WI38 (cell line): ENCODE results near the gene RUNX2.

Source experiments
- H3K4me3 ChIP-seq: 2 replicates; pipeline ENCODE4 v1.5.1; 2011; ENCODE audit warnings: low read depth, mild to moderate bottlenecking, control low read depth, low read length
- TF ChIP-seq, protein P1 (sequence below): IDR thresholded peaks from 2 replicates; pipeline ENCODE4 v1.5.1; 2012; ENCODE audit warnings: low read depth, mild to moderate bottlenecking, control low read depth, low read length

Gene RUNX2

DNA sequence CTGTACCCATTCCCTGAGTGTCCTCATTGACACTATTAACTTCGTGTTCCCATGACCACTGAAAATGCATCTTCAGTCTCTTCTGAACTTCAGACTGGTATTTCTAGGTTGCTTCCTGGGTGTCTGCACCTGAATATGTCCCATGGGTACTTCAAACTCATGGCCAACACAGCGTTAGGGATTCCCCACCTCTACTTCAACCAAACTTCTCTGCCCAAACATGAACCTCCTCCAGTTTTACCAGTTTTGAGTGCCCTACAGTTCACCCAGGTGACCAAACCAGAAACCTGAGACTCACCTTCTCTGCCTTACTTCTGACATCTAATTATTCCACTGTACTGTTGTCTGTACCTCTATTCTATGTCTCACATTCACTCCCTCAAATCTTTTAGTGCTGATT lies 149.1 kb downstream of the RUNX2 start:
- no peak overlapping the region for H3K4me3 ChIP-seq
- TF ChIP-seq, protein P1, sequence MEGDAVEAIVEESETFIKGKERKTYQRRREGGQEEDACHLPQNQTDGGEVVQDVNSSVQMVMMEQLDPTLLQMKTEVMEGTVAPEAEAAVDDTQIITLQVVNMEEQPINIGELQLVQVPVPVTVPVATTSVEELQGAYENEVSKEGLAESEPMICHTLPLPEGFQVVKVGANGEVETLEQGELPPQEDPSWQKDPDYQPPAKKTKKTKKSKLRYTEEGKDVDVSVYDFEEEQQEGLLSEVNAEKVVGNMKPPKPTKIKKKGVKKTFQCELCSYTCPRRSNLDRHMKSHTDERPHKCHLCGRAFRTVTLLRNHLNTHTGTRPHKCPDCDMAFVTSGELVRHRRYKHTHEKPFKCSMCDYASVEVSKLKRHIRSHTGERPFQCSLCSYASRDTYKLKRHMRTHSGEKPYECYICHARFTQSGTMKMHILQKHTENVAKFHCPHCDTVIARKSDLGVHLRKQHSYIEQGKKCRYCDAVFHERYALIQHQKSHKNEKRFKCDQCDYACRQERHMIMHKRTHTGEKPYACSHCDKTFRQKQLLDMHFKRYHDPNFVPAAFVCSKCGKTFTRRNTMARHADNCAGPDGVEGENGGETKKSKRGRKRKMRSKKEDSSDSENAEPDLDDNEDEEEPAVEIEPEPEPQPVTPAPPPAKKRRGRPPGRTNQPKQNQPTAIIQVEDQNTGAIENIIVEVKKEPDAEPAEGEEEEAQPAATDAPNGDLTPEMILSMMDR: no peak

DNA sequence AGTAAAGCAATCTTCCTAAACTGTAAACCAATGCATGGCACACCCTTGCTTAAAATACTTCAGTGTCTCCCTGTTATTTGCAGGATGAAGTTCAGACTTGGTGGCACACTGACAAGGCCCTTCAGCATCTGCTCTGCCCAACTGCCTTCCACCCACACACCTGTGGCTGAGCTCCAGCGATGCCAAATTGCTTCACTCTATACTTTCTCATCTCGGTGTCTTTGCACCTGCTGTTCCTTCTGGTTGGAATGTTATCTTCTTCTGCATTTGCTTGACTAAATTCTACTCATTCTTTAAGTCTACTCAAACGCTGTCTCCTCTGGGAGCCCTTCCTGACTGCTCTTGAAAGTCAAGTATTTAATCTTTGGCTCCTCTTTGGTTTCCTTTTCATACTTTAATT lies 149.7 kb downstream of the RUNX2 start:
- TF ChIP-seq, protein P1: no peak
- no peak overlapping the region for H3K4me3 ChIP-seq

DNA sequence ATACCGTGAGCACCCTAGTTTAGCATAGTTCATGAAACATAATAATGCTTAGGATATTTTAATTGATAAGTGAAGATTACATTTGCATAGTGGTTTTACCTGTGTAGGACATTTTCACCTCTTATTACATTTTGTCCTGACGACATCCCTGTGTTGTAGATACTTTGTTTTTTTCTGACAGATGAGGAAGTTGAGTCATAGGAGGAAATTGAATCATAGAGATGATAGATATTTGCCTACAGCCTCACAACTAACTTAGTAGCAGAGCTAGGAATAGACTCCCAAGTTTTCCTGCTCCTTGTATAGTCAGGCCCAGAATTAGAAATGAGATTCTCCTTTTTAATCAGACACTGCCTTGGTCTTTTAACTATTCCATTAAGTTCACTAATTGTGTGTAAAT lies 150.1 kb downstream of the RUNX2 start:
- no peak overlapping the region for H3K4me3 ChIP-seq
- TF ChIP-seq, protein P1: no peak

DNA sequence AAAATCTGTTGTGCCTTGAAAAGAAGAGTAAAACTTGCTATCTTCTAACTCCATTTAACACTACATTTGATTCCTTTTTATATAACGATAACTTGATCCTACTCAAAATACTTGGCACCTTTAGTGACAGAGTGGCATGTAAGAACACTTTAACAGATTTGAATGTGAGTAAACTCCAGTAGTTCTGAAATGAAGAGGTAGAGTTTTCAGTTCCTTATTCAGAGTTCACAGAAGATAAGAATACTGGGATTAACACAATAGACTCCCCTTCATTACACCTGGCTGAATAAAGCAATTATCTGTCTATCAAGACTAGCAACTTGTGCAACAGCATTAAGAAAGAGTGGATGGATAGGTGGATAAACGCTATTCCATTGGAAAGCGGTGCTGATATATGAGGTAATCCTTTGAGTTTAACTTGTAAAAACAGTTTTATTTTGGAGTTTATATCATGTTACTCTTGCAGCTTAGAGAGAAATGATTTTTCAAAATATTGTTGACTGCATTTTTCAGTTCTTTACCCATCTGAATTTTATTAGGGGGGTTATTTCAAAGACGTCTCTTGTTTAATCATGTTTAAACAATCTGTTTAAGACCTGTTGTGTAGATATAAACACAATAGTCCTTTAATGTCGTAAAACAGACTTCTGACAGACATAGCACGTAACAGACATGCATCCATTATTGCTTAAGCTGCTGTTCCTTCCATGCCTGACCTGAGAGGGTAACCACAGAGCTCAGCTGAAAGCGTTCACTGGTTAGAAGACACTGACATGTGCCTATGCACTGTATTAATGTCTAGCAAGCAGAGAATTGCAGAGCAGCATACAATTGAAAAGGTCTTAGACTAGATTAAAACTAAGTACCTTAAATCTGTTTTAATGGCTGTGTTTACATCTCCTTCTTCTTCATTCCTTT lies 152.0 kb downstream of the RUNX2 start:
- no peak overlapping the region for H3K4me3 ChIP-seq

DNA sequence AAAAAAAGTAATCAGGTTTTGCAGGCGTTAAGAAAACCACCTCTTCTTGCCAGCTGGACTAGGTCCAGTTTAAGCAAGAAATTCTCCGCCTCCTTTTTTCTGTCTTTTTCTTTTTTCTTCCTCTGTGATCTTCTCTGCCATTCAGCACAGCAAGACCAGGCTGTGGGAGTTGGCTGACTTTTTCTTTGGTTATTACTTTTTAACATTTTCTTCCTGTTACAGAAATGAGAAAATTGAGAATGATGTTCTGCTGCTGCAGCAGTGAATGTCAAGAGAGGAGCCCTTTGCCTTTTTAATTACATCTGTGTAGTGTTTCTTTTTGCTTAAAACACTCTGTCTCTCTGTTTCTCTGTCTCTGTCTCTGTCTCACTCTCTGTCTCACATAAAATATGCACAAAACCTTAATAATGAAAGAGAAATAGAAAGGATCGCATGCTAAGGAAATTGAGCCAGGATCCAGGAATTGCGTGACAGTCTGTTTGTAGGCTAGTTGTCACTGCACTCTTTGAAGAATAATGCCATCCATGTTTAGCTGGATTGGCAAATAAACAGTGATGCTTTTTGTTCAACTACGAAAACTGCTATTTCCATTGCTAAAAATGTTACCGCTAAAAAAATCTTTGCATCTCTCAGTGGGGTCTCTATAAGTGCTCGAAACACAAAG lies 152.8 kb downstream of the RUNX2 start:
- TF ChIP-seq, protein P1: no peak
- no peak overlapping the region for H3K4me3 ChIP-seq

More for the DNA sequence above, 152.0 kb downstream of the RUNX2 start:
- TF ChIP-seq, protein P1: no peak

DNA sequence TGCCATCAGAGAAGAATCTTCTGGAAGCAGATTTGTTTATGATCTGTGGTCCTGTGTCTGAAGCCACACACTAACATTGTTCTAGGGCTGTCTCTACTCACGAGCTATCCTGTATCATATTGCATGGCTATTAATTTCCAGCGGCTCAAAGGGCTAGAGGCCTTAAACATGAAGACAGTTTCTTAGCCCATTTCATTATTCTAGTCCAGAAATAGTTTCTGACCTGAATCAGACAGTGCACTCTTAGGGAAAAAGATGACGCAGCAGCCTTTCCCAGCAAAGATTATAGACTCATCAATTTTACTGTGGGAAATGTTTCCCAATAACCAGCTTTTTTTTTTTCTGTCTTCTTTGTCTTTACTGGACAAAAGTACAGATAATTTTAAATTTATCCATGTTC lies 154.9 kb downstream of the RUNX2 start:
- no peak overlapping the region for H3K4me3 ChIP-seq
- TF ChIP-seq, protein P1: no peak

DNA sequence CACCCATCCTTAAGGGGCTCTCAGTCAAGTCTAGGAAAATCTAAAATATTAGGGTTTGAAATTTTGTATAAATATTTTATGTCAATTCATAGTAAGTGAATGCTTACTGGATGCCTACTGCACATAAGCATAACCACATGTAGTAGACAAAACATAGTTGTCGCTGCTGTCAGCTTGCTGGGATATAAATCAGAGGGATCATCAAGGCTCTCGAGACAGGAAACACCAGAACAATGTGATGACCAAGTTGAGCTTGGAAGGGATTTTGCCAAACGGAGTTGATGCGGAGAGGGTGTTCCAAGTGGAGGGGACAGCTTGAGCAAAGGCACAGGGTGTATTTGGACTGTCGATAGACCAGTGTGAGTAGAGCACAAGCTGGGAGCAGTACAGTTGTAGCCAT lies 155.4 kb downstream of the RUNX2 start:
- H3K4me3 ChIP-seq: no peak overlapping the region
- TF ChIP-seq, protein P1: no peak
